ENCODE data around the gene B3GALNT2.
"Not testable (repeated sequence)": the region's sequence is repeated elsewhere in the genome, so short reads cannot be mapped to it uniquely, and the experiment has no call there.

Gene B3GALNT2

DNA sequence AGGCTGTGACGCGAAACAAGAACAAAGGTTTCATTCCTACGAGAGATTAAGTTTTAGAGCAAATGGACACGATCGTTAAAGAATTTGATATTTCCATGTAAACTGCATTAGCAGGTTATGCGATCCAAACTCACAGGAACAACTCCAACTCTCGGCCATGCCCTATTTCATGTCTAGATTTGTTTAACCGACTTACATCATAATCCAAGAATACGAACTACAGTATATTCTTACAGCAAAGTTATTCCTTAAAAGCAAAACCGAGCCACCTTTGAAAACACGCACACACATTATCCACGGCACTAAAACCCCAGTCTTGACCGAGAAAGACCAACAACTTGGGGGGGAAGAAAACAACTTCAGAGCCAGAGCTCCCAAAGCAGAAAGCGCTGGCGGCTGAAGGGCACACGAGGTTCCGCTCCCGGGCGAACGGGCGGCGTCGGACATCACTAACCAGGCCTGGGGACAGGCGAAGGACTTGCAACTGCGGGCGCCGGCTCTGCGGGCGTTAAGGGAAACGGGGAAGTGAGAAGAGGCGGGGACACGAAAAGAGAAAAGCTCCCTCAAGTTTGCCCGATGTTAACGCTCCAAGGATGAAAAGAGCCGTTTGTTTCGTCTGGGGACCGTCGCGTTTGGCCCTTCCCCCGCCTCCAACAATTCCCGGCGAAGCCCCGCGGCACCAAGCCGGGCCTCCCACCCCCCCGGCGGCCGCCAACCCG, 690 bp downstream of the B3GALNT2 start:
- peak; percentile 23 for DNase-seq

GRCh38 chr1:235502601-235503402, 1.4 kb downstream of the B3GALNT2 start:
- DNase-seq, result no peak

DNA sequence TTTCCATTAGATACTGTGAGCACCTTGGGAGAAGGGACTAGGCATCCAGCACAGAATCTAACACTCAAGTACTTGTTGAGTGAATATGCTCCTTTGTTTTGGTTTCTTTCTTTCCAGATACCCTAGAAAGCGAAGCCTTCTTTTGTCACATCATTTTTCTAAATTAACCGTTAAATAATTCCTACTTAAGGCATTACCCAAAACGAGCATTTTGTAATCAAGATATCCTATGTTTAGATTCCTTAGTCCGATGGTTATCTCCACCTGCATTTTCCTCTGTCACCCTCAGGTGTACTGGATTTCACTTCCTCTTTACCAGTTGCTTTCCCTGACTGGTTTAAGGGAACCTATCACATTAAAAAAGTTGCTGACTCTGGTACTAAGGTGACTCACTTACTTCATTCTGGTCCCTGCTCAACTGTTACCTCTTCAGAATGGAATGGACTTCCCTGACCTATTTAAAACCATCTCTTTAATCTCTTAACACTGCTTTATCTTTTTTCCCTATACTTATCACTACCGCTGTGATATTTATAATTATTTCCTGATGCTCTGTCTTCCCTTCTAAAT, 3.2 kb downstream of the B3GALNT2 start:
- no peak for DNase-seq

DNA sequence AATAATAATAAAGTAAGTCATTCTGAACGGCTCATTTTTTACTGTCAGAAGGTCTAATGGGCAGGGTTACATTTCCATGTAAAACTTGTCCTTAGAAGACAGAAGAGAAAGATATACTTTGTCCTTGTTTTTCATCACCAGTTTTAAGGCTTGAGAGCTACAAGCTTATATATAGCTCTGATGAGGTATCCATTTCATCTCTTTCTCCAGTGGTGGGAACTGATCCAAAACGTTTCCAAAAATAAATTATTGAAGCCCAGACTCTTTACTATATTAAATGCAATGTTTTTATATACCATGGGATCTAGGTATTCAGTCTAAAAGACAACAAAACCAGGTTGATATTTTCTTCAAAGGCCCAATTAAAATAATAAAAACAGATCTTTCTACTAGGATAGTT, 8.7 kb downstream of the B3GALNT2 start:
- no peak for DNase-seq

DNA sequence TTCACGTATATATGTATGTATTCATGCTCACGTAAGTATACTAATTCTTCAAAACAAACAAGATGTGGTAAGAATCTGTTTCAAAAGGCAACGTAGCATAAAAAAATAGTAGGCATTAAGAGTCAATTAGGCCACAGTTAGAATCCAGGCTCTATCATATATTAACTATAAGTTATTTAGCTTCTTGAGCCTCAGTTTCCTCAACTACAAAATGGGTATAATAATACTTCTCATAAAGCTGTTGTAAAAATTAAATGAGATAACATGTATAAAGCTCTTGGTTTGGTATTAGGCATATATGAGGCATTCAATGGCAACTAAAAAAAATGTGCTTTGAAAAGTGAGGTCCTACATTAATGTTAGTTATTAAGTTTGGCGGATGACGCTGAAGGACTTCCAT, 9.2 kb downstream of the B3GALNT2 start:
- no peak for DNase-seq

- DNase-seq, result no peak
Observed at GRCh38 chr1:235494531-235494930, 9.7 kb downstream of the B3GALNT2 start.

DNA sequence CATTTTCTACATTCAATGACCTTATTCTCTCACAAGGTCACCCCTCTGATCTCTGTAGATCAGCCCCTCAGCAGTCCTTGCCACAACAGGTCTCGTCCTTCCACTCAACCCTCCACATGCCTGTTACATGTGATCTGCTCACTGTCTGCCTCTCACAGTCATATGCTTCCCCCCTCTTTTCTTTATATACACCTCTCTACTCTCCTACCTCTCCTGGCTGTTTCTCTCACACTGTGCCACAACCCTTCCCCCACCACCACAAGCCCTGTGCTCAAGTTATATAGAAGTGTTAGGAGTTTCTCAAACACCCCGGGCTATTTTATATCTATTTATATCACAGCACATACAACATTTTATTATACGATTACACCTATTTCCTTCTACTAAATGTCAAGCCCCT, 12.6 kb downstream of the B3GALNT2 start:
- no peak for DNase-seq

- DNase-seq, result no peak
Observed at GRCh38 chr1:235486321-235486720, 17.9 kb downstream of the B3GALNT2 start.

DNA sequence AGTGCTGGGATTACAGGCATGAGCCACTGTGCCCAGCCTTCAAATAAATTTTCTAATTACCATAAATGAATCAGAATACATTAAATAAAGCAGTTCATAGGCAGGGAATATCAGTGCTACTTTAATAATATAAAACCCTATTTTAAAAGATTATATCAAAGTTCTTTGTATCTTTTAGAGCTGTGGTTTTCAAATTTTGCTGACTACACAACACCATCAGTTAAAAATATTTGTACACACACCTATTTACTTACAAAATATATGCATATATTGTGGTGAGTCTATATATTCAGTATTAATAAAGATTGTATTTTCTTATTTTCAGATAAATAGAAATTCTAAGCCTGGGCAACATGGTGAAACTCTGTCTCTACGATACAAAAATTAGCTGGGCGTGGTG, 18.7 kb downstream of the B3GALNT2 start:
- DNase-seq, result no peak

DNA sequence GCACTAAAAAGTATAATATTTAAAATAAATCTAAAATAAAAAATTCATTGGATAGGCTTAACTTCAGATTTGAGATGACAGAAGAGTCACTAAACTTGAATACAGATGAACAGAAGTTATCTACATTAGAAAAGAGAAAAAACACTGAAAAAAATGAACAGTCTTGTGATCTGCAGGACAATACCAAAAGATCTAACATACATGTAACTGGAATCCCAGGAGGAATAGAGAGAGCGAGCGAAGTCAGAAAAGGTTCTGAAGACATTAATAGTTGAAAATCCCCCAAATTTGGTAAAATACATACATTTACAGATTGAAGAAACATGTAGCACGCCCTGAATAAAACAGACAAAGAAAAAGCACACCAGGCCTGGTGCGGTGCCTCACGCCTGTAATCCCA, 21.2 kb downstream of the B3GALNT2 start:
- DNase-seq, result no peak

DNA sequence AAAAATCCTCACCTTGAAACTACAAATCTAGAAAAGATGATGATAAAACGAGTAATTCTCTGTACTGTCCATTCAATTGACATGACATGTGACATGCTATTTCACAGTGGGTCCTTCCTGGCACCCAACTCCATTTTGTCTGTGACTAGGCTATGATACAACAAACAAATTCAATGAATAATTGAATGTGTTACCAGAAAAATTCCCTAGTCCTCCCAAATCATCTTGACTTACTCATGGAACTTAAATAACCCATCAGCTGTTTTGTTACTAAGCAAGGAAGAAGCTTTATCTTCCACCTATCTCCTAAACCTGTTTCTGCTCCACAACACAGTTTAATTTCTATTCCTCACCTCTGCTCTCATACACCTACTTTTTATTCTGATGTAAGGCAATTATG, 30.4 kb downstream of the B3GALNT2 start:
- DNase-seq, result no peak

DNA sequence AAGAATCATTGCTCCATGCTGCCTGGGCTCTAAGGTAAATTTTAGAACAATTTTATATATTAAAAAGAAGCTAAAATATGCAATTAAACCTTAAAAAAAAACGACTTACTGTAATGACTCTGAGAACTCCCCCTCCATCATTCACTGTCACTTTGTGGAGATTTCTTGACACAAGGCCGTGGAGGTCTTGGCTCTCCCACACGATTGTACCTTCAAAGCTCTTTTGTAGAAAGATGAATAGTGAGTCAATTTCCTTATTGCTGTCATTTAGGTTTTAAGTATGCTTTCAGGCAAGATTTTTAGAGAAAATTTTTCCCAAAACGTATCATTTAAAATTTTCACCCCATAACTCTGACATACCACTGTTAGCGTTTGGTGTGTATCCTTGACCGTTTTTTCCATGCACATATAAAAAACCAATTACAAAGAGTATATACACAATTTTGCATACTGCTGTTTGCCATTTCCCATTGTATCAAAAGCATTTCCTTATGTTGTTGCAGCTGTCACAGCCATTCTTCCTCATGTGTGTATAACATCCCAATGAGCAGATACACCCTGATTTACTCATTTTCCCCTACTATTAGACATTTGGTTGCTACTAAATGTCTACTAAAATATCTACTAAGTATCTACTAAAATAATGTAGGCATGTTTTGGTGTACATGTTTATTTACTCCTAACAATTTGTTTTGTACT, 33.4 kb downstream of the B3GALNT2 start:
- no peak for DNase-seq

DNA sequence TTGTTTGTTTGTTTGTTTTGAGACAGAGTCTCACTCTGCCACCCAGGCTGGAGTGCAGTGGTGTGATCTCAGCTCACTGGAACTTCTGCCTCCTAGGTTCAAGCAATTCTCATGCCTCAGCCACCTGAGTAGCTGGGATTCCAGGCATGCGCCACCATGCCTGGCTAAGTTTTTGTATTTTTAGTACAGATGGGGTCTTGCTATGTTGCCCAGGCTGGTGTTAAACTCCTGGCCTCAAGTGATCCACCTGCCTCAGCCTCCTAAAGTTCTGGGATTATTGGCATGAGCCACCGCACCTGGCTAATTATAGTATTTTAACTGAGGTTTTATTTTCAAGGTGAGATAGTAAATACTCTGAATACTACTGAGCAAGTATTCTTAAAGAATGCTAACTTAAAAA, 34.4 kb downstream of the B3GALNT2 start:
- not testable (repeated sequence) for DNase-seq

- no peak for DNase-seq
Observed at GRCh38 chr1:235468970-235469369, 35.3 kb downstream of the B3GALNT2 start.

GRCh38 chr1:235468004-235468403, 36.2 kb downstream of the B3GALNT2 start:
- DNase-seq, result no peak

DNA sequence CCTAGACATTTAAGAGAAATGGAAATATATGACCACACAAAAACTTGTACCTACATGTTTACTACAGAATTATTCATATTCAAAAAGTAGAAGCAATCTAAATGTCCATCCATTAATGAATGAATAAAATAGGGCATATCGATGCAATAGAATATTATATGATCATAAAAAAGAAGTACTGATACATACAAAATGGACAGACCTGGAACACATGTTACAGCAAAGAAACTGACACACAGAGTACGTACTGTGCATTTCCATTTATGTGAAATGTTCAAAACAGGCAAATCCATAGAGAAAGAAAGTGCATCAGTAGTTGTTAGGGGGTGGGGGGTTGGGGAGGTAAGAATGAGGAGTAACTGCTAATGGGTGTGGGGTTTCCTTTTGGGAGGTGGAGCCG, 39.2 kb downstream of the B3GALNT2 start:
- no peak for DNase-seq

DNA sequence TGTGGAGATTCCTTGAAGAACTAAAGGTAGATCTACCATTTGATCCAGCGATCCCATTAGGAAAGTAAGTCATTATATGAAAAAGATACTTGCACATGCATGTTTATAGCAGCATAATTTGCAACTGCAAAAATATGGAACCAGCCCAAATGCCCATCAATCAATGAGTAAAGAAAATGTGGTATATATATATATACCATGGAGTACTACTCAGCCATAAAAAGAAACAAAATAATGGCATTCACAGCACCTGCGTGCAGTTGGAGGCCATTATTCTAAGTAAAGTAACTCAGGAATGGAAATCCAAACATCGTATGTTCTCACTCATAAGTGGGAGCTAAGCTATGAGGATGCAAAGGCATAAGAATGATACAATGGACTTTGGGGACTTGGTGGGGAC, 41.4 kb downstream of the B3GALNT2 start:
- not testable (repeated sequence) for DNase-seq

DNA sequence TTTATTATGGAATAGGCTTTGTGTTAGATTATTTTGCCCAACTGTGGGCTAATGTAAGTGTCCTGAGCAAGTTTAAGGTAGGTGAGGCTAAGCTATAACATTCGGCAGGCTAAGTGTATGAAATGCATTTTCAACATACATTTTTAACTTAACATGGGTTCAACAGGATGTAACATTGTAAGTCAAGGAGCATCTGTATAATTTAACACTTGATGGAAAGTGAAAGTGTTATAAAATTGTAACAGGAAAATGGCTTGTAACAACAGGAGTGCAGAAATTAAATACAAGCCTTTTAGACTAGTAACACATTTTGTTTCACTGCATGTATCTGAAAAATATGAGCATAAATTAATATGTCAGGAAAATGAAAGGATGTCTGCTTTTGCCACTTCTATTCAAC, 42.3 kb downstream of the B3GALNT2 start:
- no peak for DNase-seq

DNA sequence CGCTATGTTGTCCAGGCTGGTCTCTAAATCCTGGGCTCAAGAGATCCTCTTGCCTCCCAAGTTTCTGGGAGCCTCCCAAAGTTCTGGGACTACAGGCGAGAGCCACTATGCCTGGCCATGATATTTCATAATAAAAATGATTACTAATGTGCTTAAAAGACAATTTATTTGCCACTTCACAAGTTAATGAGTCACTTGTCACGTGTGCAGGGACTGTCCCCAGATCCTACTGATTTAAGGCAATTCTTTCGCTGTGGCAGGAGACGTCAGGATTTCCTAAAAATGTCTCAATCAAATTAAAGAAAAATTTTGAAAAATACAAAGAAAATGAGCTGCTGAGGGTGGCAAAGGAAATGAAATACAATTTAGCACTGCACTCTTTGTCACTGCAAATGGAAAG, 43.5 kb downstream of the B3GALNT2 start:
- DNase-seq, result no peak

- not testable (repeated sequence) for DNase-seq
Observed at GRCh38 chr1:235457856-235458255, 46.4 kb downstream of the B3GALNT2 start.

DNA sequence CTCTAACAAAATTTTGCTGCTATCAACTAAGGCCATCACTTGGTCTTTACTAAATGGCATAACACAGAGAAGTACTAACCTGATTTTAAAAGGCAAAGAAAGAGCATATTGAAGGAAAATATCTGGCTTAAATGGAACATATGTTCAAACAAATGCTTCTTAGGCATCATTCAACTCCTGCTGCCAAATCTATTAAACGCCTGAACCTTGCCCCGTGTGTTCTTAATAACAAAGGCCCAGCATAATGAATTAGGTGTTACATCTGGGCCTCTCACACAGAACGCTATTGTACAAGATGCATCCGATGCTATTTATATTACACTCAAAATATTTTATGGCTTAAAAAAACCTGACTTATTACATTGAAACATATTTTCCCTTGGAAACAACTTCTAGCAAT, 48.4 kb downstream of the B3GALNT2 start:
- DNase-seq, result no peak

DNA sequence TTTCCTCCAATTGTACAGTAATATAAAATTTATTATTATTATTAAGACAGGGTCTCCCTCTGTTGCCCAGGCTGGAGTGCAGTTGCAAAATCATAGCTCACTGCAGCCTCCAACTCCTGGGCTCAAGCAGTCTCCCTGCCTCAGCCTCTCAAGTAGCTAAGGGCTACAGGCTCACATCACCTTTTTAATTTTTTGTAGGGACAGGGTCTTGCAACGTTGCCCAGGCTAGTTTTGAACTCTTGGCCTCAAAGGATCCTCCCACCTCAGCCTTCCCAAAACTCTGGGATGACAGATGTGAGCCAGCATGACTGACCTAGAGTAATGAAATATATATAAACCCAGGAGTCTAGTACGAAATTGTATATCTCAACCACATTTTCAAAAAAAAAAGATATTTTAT, 49.2 kb downstream of the B3GALNT2 start:
- no peak for DNase-seq

DNA sequence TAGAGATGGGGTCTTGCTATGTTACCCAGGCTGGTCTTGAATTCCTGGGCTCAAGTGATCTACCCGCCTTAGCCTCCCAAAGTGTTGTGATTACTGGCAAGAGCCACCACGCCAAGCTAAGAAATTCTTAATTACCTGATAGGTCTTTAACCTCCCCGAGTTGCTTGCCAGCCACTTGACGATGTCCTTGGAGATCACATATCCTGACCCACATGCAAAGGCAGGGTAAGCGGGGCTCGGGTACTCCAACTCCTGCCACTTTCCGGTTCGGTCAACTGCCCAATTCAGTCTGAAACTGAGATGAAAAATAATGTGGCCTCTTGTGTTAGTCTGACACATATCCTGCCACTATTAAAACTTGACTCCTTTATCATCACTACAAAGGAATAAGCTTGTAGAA, 50.2 kb downstream of the B3GALNT2 start:
- no peak for DNase-seq

Data from NCI-H510A (cell line).